B cell (primary cell): ENCODE results near the gene CBLB. TPM values are rescaled to one million over a fixed set of nuclear protein-coding genes. Genes with fewer than 3 reads are reported as not detected.

ENCODE experiments used
- ATAC-seq: fragments of 200-7000 bp; cut with Tn5 transposase; one replicate; pipeline ENCODE4 v1.10.0; 2021; ENCODE audit warnings: low read depth, mild to moderate bottlenecking, moderate number of reproducible peaks, moderate library complexity
- CTCF ChIA-PET: fragments of 350-600 bp; sonication (Branson Sonifier 250); formaldehyde crosslinking; loops from one replicate; lab custom pipeline; 2021; ENCODE audit warnings: antibody characterized with exemption, inconsistent platforms; lab: Charles Lee
- POLR2A ChIA-PET: fragments of 350-600 bp; sonication (Branson Sonifier 250); formaldehyde crosslinking; loops from one replicate; lab custom pipeline; 2021; ENCODE audit warnings: antibody characterized with exemption; lab: Charles Lee
- DNase-seq: peaks from one replicate; pipeline ENCODE4 v3.0.0; 2013
- H2AFZ ChIP-seq: 2 replicates; pipeline ENCODE4 v1.6.1; 2012; ENCODE audit warnings: mild to moderate bottlenecking, low read depth, low read length; ENCODE audit not compliant: insufficient read depth, poor library complexity, severe bottlenecking
- H3K27ac ChIP-seq, 2 donors: 1 replicate in 1 of 2; 2 replicates in 1 of 2; pipeline ENCODE4 v1.5.1; 2012 to 2013; ENCODE audit warnings: low read length in 2 of 2, mild to moderate bottlenecking in 2 of 2, moderate library complexity in 1 of 2
- H3K27me3 ChIP-seq, 4 experiments: fragments of 200-600 bp in 1 of 4; sonication (generic) in 1 of 4; replicated peaks in 1 of 4; 1 replicate in 2 of 4; 2 replicates in 2 of 4; pipeline versions ENCODE4 v1.6.1 to v1.7.0; 2013 to 2016; ENCODE audit warnings: low read length in 3 of 4, mild to moderate bottlenecking in 2 of 4, mixed read lengths in 1 of 4, moderate library complexity in 1 of 4; ENCODE audit not compliant: insufficient read depth in 4 of 4, control insufficient read depth in 3 of 4; ENCODE audit errors: control extremely low read depth in 1 of 4
- H3K36me3 ChIP-seq, 2 experiments: replicated peaks in 1 of 2; 1 replicate in 1 of 2; 2 replicates in 1 of 2; pipeline versions ENCODE4 v1.6.1 to v1.7.1; 2013; ENCODE audit warnings: low read length in 1 of 2; ENCODE audit not compliant: insufficient read depth in 2 of 2, control insufficient read depth in 1 of 2; ENCODE audit errors: control extremely low read depth in 1 of 2, extremely low read depth in 1 of 2
- H3K4me1 ChIP-seq, 2 donors: fragments of 200-600 bp in 1 of 2; sonication (generic) in 1 of 2; 1 replicate in 1 of 2; 2 replicates in 1 of 2; pipeline versions ENCODE4 v1.5.1 to v1.6.1; 2013 to 2017; ENCODE audit warnings: low read length in 2 of 2; ENCODE audit not compliant: control insufficient read depth in 2 of 2, insufficient read depth in 2 of 2
- H3K4me2 ChIP-seq: replicated peaks from 2 replicates; pipeline ENCODE3; 2012; ENCODE audit warnings: mild to moderate bottlenecking, low read depth, low read length; ENCODE audit not compliant: poor library complexity, severe bottlenecking
- H3K4me3 ChIP-seq, 5 experiments: fragments of 200-600 bp in 1 of 5; sonication (generic) in 1 of 5; 1 replicate in 3 of 5; 2 replicates in 2 of 5; pipeline versions ENCODE4 v1.5.1 to v1.7.0; 2011 to 2016; ENCODE audit warnings: low read length in 4 of 5, mild to moderate bottlenecking in 4 of 5, low read depth in 2 of 5, control low read depth in 1 of 5, moderate library complexity in 1 of 5; ENCODE audit not compliant: insufficient read depth in 1 of 5; ENCODE audit errors: control extremely low read depth in 1 of 5, extremely low read depth in 1 of 5
- H3K79me2 ChIP-seq: fragments of 200-600 bp; sonication (generic); one replicate; pipeline ENCODE4 v1.6.0; 2016; ENCODE audit warnings: low read length; ENCODE audit not compliant: control insufficient read depth, insufficient read depth
- H3K9ac ChIP-seq: fragments of 200-600 bp; sonication (generic); 2 replicates; pipeline ENCODE4 v1.6.1; 2017; ENCODE audit warnings: mild to moderate bottlenecking, low read length, moderate library complexity
- H3K9me3 ChIP-seq, 3 donors: one replicate each; pipeline versions ENCODE4 v1.6.1 to v1.7.1; 2013; ENCODE audit warnings: low read length in 2 of 3; ENCODE audit not compliant: control insufficient read depth in 2 of 3, insufficient read depth in 1 of 3; ENCODE audit errors: control extremely low read depth in 1 of 3
- H4K20me1 ChIP-seq: 2 replicates; pipeline ENCODE4 v1.6.0; 2012; ENCODE audit warnings: mild to moderate bottlenecking, low read length; ENCODE audit not compliant: insufficient read depth, control insufficient read depth, poor library complexity, severe bottlenecking
- H3K27ac Mint-ChIP-seq: one replicate; pipeline ENCODE4 v1.8.0; 2021; ENCODE audit warnings: mixed read lengths
- H3K27me3 Mint-ChIP-seq: one replicate; pipeline ENCODE4 v1.8.0; 2021; ENCODE audit warnings: mixed read lengths
- H3K4me1 Mint-ChIP-seq: one replicate; pipeline ENCODE4 v1.8.0; 2021; ENCODE audit warnings: mixed read lengths
- H3K4me3 Mint-ChIP-seq: one replicate; pipeline ENCODE4 v1.8.0; 2021; ENCODE audit warnings: mixed read lengths
- H3K9me3 Mint-ChIP-seq: one replicate; pipeline ENCODE4 v1.8.0; 2022; ENCODE audit warnings: mixed read lengths; ENCODE audit not compliant: insufficient read depth
- EZH2 ChIP-seq: IDR thresholded peaks from 2 replicates; pipeline ENCODE4 v1.6.1; 2012; ENCODE audit warnings: borderline replicate concordance, low read depth, mild to moderate bottlenecking, moderate library complexity, low read length; ENCODE audit not compliant: insufficient read depth, poor library complexity, severe bottlenecking
- WGBS: methylation state at CpG from one replicate; pipeline ENCODE4 v1.1.5; 2013; ENCODE audit warnings: missing lambda C conversion rate; ENCODE audit not compliant: insufficient coverage; 5-methylcytosine and 5-hydroxymethylcytosine counted together
- intact Hi-C: fragments of 100-400 bp; cut with micrococcal nuclease; formaldehyde crosslinking; loops from one replicate; pipeline ENCODE4 v1.10.0; 2022
- polyA plus RNA-seq: library from polyadenylated mRNA; depleted of rRNA; stranded (reverse); fragments of >200 nt; gene quantifications from 2 replicates; pipeline ENCODE4 v1.2.3, GENCODE V29; 2012
- total RNA-seq, 2 donors: library from RNA; stranded (reverse); fragments of 120-200 nt in 1 of 2; gene quantifications; 1 replicate in 1 of 2; 2 replicates in 1 of 2; pipeline versions ENCODE4 v1.2.3 to v1.2.4, GENCODE V29; 2013 to 2022
- TF ChIP-seq, protein P1 (sequence below): fragments of 200-600 bp; IDR thresholded peaks from one replicate; pipeline ENCODE4 v1.8.0; 2022; ENCODE audit warnings: antibody characterized with exemption, mild to moderate bottlenecking

CBLB gene
- total and polyA plus RNA-seq, 2 donors (not counting 1 experiment from before 2014, with no cell fraction given): 19.0 to 135 TPM

DNA sequence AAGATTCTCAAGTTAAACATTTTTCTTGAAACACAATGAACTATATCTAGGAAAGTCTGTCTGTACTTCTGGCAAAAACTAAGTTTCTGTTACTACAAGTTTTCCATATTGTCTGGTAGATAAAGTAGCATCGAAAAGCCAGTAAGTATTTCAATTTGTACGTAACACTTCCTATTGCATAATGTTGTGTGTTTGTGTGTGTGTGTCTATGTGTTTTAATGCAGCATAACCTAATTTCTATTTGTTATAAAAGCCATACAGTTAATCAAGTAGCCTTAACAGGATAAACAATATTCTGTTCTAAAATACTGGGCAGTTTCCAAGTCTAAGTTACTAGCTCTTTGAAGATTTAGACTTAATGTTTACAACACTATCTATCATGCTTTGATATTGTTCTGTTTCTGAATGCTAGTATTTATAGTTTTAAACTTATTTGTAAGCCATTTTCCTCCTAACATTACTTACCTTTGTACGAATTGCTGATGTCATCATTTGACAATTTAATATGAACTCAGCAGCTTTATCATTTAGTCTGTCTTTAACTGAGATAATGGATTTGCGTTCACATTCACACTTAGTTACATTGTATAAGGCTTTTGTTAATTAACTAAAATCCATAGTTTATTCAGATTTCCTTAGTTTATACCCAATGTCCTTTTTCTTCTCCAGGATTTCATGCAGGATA lies 163.9 kb downstream of the CBLB start:
- Histone ChIP-seq H4K20me1 (no peaks in the 10 kb centered on the region), H3K4me2 (no peak overlapping the region), H3K27ac (no peak overlapping the region), H2AFZ (no peak overlapping the region), H3K27me3 (no peaks in the 10 kb centered on the region), H3K9ac (no peak overlapping the region), H3K36me3 (peaks cover 12 to 22% of the 10 kb centered on the region in 2 experiments), H3K79me2 (no peaks in the 10 kb centered on the region), H3K4me3 (no peak overlapping the region), H3K4me1 (no peaks in the 10 kb centered on the region), H3K9me3 (no peaks in the 10 kb centered on the region)
- POLR2A ChIA-PET: no interaction called here
- no peak for DNase-seq
- Mint-ChIP-seq H3K4me3 (no peak overlapping the region), H3K27me3 (no peaks in the 10 kb centered on the region), H3K9me3 (no peaks in the 10 kb centered on the region), H3K4me1 (no peaks in the 10 kb centered on the region), H3K27ac (no peak overlapping the region)
- TF ChIP-seq, protein P1, sequence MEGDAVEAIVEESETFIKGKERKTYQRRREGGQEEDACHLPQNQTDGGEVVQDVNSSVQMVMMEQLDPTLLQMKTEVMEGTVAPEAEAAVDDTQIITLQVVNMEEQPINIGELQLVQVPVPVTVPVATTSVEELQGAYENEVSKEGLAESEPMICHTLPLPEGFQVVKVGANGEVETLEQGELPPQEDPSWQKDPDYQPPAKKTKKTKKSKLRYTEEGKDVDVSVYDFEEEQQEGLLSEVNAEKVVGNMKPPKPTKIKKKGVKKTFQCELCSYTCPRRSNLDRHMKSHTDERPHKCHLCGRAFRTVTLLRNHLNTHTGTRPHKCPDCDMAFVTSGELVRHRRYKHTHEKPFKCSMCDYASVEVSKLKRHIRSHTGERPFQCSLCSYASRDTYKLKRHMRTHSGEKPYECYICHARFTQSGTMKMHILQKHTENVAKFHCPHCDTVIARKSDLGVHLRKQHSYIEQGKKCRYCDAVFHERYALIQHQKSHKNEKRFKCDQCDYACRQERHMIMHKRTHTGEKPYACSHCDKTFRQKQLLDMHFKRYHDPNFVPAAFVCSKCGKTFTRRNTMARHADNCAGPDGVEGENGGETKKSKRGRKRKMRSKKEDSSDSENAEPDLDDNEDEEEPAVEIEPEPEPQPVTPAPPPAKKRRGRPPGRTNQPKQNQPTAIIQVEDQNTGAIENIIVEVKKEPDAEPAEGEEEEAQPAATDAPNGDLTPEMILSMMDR: no peak
- TF ChIP-seq EZH2: no peak
- intact Hi-C loops: no loop called here
- ATAC-seq: no peak
- no CpG with 5 or more reads among the region's 4 CpGs for WGBS
- CTCF ChIA-PET: no interaction called here

- Histone ChIP-seq H3K36me3 (peaks cover 15 to 22% of the 10 kb centered on the region in 2 experiments), H3K9ac (no peak overlapping the region), H3K4me2 (no peak overlapping the region), H3K9me3 (no peaks in the 10 kb centered on the region), H3K27ac (no peak overlapping the region), H4K20me1 (no peaks in the 10 kb centered on the region), H3K27me3 (no peaks in the 10 kb centered on the region), H2AFZ (no peak overlapping the region), H3K4me1 (no peaks in the 10 kb centered on the region), H3K4me3 (no peak overlapping the region), H3K79me2 (no peaks in the 10 kb centered on the region)
- DNase-seq (no peak), ATAC-seq (no peak)
- no peak overlapping the region for H3K4me3 Mint-ChIP-seq
- TF ChIP-seq, protein P1: no peak
- no peak for TF ChIP-seq EZH2
- H3K4me1 Mint-ChIP-seq: peaks cover 3% of the 10 kb centered on the region
- POLR2A ChIA-PET: no interaction called here
- intact Hi-C loops: no loop called here
- no peak overlapping the region for H3K27ac Mint-ChIP-seq
- WGBS: no CpG with 5 or more reads among the region's 1 CpG
- H3K9me3 Mint-ChIP-seq: no peaks in the 10 kb centered on the region
- CTCF ChIA-PET: no interaction called here
- H3K27me3 Mint-ChIP-seq: no peaks in the 10 kb centered on the region
Measured at GRCh38 chr3:105700575-105700974, 168.2 kb downstream of the CBLB start.
